H1 (cell line): ENCODE results near the gene NTMT1. TPM values are rescaled to one million over a fixed set of nuclear protein-coding genes. Genes with fewer than 3 reads are reported as not detected.

Experiments used
- ASH2L ChIP-seq: fragments of 200-600, 300-600 bp; sonication (generic); IDR thresholded peaks from one replicate; pipeline ENCODE4 v1.7.1; 2017; ENCODE audit warnings: low read length
- ATF2 ChIP-seq: IDR thresholded peaks from 2 replicates; pipeline ENCODE4 v1.6.1; 2012; ENCODE audit warnings: low read length, inconsistent platforms
- ATF3 ChIP-seq: IDR thresholded peaks from 2 replicates; pipeline ENCODE4 v1.6.1; 2011; ENCODE audit warnings: low read depth, mild to moderate bottlenecking, low read length; ENCODE audit not compliant: insufficient read depth
- CREB1 ChIP-seq: IDR thresholded peaks from 2 replicates; pipeline ENCODE4 v1.6.1; 2012; ENCODE audit warnings: inconsistent platforms
- CTCF ChIP-seq, 3 experiments: IDR thresholded peaks; 1 replicate in 2 of 3; 2 replicates in 1 of 3; pipeline versions ENCODE4 v1.5.1 to v1.6.1; 2011; ENCODE audit warnings: low read length in 3 of 3, mild to moderate bottlenecking in 3 of 3, inconsistent platforms in 2 of 3, low read depth in 1 of 3, moderate library complexity in 1 of 3; ENCODE audit not compliant: insufficient read depth in 1 of 3; ENCODE audit errors: control extremely low read depth in 1 of 3
- GABPA ChIP-seq: IDR thresholded peaks from 2 replicates; pipeline ENCODE4 v1.6.1; 2011; ENCODE audit warnings: mild to moderate bottlenecking, low read length, moderate library complexity, borderline replicate concordance; ENCODE audit not compliant: insufficient read depth
- KDM4A ChIP-seq: IDR thresholded peaks from one replicate; pipeline ENCODE4 v1.7.1; 2012; ENCODE audit warnings: low read depth, mild to moderate bottlenecking, moderate library complexity, low read length, inconsistent platforms; ENCODE audit not compliant: severe bottlenecking
- POLR2AphosphoS5 ChIP-seq: IDR thresholded peaks from 2 replicates; pipeline ENCODE4 v1.6.1; 2011; ENCODE audit warnings: low read depth, low read length
- RFX5 ChIP-seq: IDR thresholded peaks from 2 replicates; pipeline ENCODE4 v1.6.1; 2011; ENCODE audit warnings: low read depth, low read length, improper control_type of control experiment, borderline replicate concordance
- SIN3A ChIP-seq, 2 experiments: IDR thresholded peaks in 1 of 2; conservative IDR thresholded peaks in 1 of 2; 2 replicates each; pipeline ENCODE4 v1.6.1; 2011 to 2012; ENCODE audit warnings: low read length in 2 of 2, improper control_type of control experiment in 1 of 2, low read depth in 1 of 2, mild to moderate bottlenecking in 1 of 2
- SP1 ChIP-seq: IDR thresholded peaks from 2 replicates; pipeline ENCODE4 v1.6.1; 2011; ENCODE audit warnings: low read depth, low read length
- SP2 ChIP-seq: IDR thresholded peaks from 2 replicates; pipeline ENCODE4 v1.6.1; 2012; ENCODE audit warnings: mild to moderate bottlenecking, low read length, inconsistent platforms
- SRF ChIP-seq: IDR thresholded peaks from 2 replicates; pipeline ENCODE4 v1.6.1; 2011; ENCODE audit warnings: mild to moderate bottlenecking, low read depth, low read length, moderate library complexity
- SUZ12 ChIP-seq: fragments of 200-600 bp; sonication (generic); IDR thresholded peaks from 2 replicates; pipeline ENCODE4 v1.6.1; 2012; ENCODE audit warnings: mild to moderate bottlenecking, inconsistent platforms, low read length, moderate library complexity, mixed read lengths
- TAF1 ChIP-seq: IDR thresholded peaks from 2 replicates; pipeline ENCODE4 v1.6.1; 2011; ENCODE audit warnings: mild to moderate bottlenecking, low read depth, low read length
- TAF7 ChIP-seq: optimal IDR thresholded peaks from 2 replicates; pipeline ENCODE3; 2011; ENCODE audit warnings: low read depth, mild to moderate bottlenecking, inconsistent platforms, low read length, moderate library complexity, borderline replicate concordance
- TCF12 ChIP-seq: IDR thresholded peaks from 2 replicates; pipeline ENCODE4 v1.6.1; 2011; ENCODE audit warnings: low read depth, mild to moderate bottlenecking, low read length
- TEAD4 ChIP-seq: IDR thresholded peaks from 2 replicates; pipeline ENCODE4 v1.6.1; 2012; ENCODE audit warnings: low read depth, low read length, inconsistent platforms, mixed read lengths
- polyA plus RNA-seq, 7 experiments: library from polyadenylated mRNA; depleted of rRNA in 3 of 7; stranded (reverse) in 5 of 7; unstranded in 2 of 7; fragments of >200 nt in 5 of 7; fragments of 200-250 nt in 2 of 7; gene quantifications; 1 replicate in 5 of 7; 2 replicates in 1 of 7; 4 replicates in 1 of 7; pipeline versions ENCODE4 v1.2.1 to v1.2.3, GENCODE V29; 2011 to 2013; ENCODE audit warnings: missing spikeins in 2 of 7, mixed read lengths in 2 of 7
- total RNA-seq: library from RNA; stranded (reverse); fragmentation: NEBNext Ultra II Directional; extraction: Animal tissue kit (Norgen Biotek cat#: 25700); gene quantifications from 2 replicates; pipeline ENCODE4 v1.2.1, GENCODE V29; 2021

NTMT1 gene
- total and polyA plus RNA-seq, 2 of the 8 experiments (the other 6 are each of a cell fraction or from before 2014, with no cell fraction given): 66.8 to 70.2 TPM

- peak in 1 of 3 experiments; percentile 97; a peak in 3 of 4 replicates for TF ChIP-seq CTCF (IDR thresholded peaks at IDR 0.05; ENCODE audit: control extremely low read depth in 1 of 3, insufficient read depth in 1 of 3, low read depth in 1 of 3, low read length in 3 of 3)
- peak; percentile 76 for TF ChIP-seq ASH2L
- TF ChIP-seq CREB1: peak; percentile 78
- TF ChIP-seq TEAD4: 0 out of 2 replicates have a peak, but pooled peaks have one; percentile 4
- TF ChIP-seq SUZ12: no peak
- 0 out of 2 replicates have a peak, but pooled peaks have one; percentile 12 for TF ChIP-seq ATF3
- TF ChIP-seq POLR2AphosphoS5: 0 out of 2 replicates have a peak, but pooled peaks have one; percentile 14
- TF ChIP-seq ATF2: no peak
- no peak for TF ChIP-seq RFX5
- peak; percentile 83 for TF ChIP-seq KDM4A
- 0 out of 2 replicates have a peak, but pooled peaks have one; percentile 43 for TF ChIP-seq SRF
- 0 out of 2 replicates have a peak, but pooled peaks have one; percentile 34 for TF ChIP-seq SP1
- TF ChIP-seq TAF1: peak; percentile 70
- TF ChIP-seq GABPA: peak; percentile 94
- 0 out of 2 replicates have a peak, but pooled peaks have one; percentile 66 for TF ChIP-seq TCF12
- peak in 1 of 2 experiments; percentile 76; a peak in 2 of 4 replicates for TF ChIP-seq SIN3A (conservative IDR thresholded peaks at IDR 0.05 in 1 of 2, IDR thresholded peaks at IDR 0.05 in 1 of 2; ENCODE audit: low read depth in 1 of 2, low read length in 2 of 2)
- peak; percentile 81 for TF ChIP-seq SP2
- TF ChIP-seq TAF7: peak; percentile 80
Observed at GRCh38 chr9:129641750-129642585, 16.0 kb downstream of the NTMT1 start, which contains the start of gene ASB6 (continued).
